Uterus (tissue), 4 donors: Measurements from ENCODE around the gene TMEM200B. TPM values are rescaled to one million over a fixed set of nuclear protein-coding genes. Genes with fewer than 3 reads are reported as not detected.
"Not testable (repeated sequence)": the region's sequence is repeated elsewhere in the genome, so short reads cannot be mapped to it uniquely, and the experiment has no call there.

Experiments used
- DNase-seq, 2 donors: peaks; one replicate each; pipeline ENCODE4 v3.0.0-alpha.2; 2019 to 2020
- H3K27ac ChIP-seq, 2 donors: fragments of 200-600 bp; sonication (generic); 1 replicate in 1 of 2; 2 replicates in 1 of 2; pipeline ENCODE4 v1.5.1; 2016 to 2018
- H3K27me3 ChIP-seq, 2 donors: fragments of 200-600 bp; sonication (generic); one replicate each; pipeline ENCODE4 v1.5.1; 2018 to 2019; ENCODE audit warnings: control low read depth in 1 of 2
- H3K36me3 ChIP-seq, 2 donors: fragments of 200-600 bp; sonication (generic); one replicate each; pipeline ENCODE4 v1.5.1; 2019; ENCODE audit warnings: control low read depth in 1 of 2
- H3K4me1 ChIP-seq, 2 donors: fragments of 200-600 bp; sonication (generic); one replicate each; pipeline ENCODE4 v1.5.1; 2018 to 2019; ENCODE audit warnings: control low read depth in 1 of 2
- H3K4me3 ChIP-seq, 2 donors: fragments of 200-600 bp; sonication (generic); 1 replicate in 1 of 2; 2 replicates in 1 of 2; pipeline ENCODE4 v1.5.1; 2018 to 2019; ENCODE audit warnings: mild to moderate bottlenecking in 1 of 2
- H3K9me3 ChIP-seq, 2 donors: fragments of 200-600 bp; sonication (generic); one replicate each; pipeline ENCODE4 v1.5.1; 2019; ENCODE audit warnings: control low read depth in 1 of 2
- CTCF ChIP-seq, 4 experiments: fragments of 200-600 bp in 2 of 4; fragments of 450-650 bp in 2 of 4; sonication (generic) in 2 of 4; IDR thresholded peaks; one replicate each; pipeline ENCODE4 v1.5.1; 2016 to 2019; ENCODE audit warnings: antibody characterized with exemption in 4 of 4, mild to moderate bottlenecking in 2 of 4, moderate library complexity in 1 of 4
- POLR2A ChIP-seq, 2 donors: fragments of 450-650 bp; IDR thresholded peaks; one replicate each; pipeline ENCODE4 v1.6.1; 2016; ENCODE audit warnings: antibody characterized with exemption in 2 of 2, mild to moderate bottlenecking in 1 of 2, moderate library complexity in 1 of 2
- intact Hi-C: fragments of 100-400 bp; cut with DNase I; formaldehyde crosslinking; loops from one replicate; pipeline ENCODE4 v1.15.1; 2023; ENCODE audit warnings: low total_unique reads
- total RNA-seq, 4 donors: library from RNA; depleted of rRNA in 3 of 4; stranded (reverse); fragments of >200 nt in 3 of 4; gene quantifications; one replicate each; pipeline versions ENCODE4 v1.1.0 to v1.2.4, GENCODE V29; 2014 to 2023
- donor health status: DM: yes; HTN: yes; CAD: no.

Gene TMEM200B
- total RNA-seq, 4 donors from 2014 or later: 31.3 to 67.5 (median 41.9) TPM

- intact Hi-C loops: no loop called here
- Histone ChIP-seq H3K9me3 (no peaks in the 10 kb centered on the region), H3K36me3 (no peaks in the 10 kb centered on the region), H3K4me3 (no peak overlapping the region), H3K4me1 (no peaks in the 10 kb centered on the region), H3K27ac (no peak overlapping the region), H3K27me3 (no peaks in the 10 kb centered on the region)
- no peak for DNase-seq
- TF ChIP-seq POLR2A (IDR thresholded peaks at IDR 0.05) (no peak), CTCF (IDR thresholded peaks at IDR 0.05) (no peak)
Observed at GRCh38 chr1:29134695-29135028, 11.0 kb upstream of the TMEM200B start.

DNA sequence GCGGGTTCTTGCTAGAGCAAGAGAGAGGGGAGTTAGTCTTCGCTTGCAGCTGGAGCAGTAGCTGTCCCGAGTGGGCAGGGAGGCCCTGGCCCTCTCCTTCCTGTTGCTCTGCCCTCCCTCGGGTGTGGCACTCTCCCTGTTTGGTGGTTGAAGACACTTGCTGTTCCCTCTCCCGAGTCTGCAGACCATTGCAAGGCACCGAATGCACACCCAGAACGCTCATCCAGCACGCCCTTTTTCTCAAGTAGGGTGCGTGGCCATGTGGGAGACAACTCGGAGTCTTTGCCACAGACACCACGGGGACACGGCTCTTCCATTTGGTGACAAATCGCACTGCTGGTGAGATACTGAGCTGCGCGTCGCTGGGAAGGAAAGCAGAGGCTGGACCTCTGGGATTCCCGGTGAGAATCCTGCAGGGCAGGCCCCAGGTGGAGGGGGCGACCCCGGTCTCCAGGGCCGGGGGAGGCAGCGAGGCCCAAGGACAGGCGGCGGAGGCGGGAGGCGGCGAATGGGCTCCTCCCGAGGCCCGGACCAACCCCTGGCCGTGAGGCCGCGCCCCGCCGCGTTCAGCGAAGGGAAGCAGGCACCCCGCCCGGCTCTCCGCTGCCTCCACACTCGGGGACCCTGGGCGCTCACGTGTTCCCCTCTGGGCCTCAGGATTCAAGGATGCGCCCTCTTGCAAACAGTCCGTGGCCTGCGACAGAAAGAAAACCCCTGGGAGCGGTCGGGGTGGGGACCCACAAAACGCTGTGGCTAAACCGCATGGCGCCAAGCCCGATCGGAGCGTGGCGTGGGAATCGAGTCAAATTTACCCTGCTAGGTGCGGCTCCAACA is 10.4 kb upstream of the TMEM200B start:
- TF ChIP-seq CTCF (IDR thresholded peaks at IDR 0.05) (no peak), POLR2A (IDR thresholded peaks at IDR 0.05) (no peak)
- intact Hi-C loops: no loop called here
- H3K4me3 ChIP-seq: no peak overlapping the region
- H3K4me1 ChIP-seq: no peaks in the 10 kb centered on the region
- H3K27me3 ChIP-seq: no peaks in the 10 kb centered on the region
- H3K27ac ChIP-seq: no peak overlapping the region
- H3K36me3 ChIP-seq: no peaks in the 10 kb centered on the region
- no peak for DNase-seq
- no peaks in the 10 kb centered on the region for H3K9me3 ChIP-seq

DNA sequence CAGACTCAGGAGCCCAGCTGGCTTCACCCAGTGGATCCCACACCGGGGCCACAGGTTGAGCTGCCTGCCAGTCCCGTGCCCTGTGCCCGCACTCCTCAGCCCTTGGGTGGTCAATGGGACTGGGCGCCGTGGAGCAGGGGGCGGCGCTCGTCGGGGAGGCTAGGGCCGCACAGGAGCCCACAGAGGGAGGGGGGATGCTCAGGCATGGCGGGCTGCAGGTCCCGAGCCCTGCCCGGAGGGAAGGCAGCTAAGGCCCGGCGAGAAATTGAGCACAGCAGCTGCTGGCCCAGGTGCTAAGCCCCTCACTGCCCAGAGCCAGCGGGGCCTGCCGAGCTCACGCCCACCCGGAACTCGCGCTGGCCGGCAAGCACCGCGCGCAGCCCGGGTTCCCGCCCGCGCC is 7.4 kb upstream of the TMEM200B start:
- H3K9me3 ChIP-seq, H3K4me3 ChIP-seq, intact Hi-C loops, H3K36me3 ChIP-seq, H3K27ac ChIP-seq, DNase-seq, H3K27me3 ChIP-seq, H3K4me1 ChIP-seq: not testable (repeated sequence)

DNA sequence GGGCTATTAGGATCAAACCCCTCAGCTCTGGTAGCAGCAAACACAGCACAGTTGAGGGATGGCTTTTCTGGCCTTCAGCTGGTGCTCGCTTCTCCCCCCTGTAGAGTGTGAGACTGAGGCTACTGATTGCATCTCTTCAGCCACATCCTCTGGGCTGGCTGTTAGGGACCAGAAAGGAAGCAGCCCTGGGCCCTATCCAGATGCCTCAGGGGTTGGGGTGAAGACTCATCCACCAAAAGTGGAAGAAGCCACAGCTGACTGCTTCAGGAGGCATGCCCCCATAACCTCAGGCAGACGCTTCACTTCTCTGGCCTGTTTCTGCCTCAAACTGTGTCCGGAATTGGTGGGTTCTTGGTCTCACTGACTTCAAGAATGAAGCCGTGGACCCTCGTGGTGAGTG is 6.2 kb upstream of the TMEM200B start:
- Histone ChIP-seq H3K27me3 (no peaks in the 10 kb centered on the region), H3K4me3 (no peak overlapping the region), H3K36me3 (no peaks in the 10 kb centered on the region), H3K4me1 (no peaks in the 10 kb centered on the region), H3K27ac (no peak overlapping the region), H3K9me3 (no peaks in the 10 kb centered on the region)
- TF ChIP-seq POLR2A (IDR thresholded peaks at IDR 0.05): no peak
- TF ChIP-seq CTCF (IDR thresholded peaks at IDR 0.05): no peak
- intact Hi-C loops: loop anchor here (10.0 kb wide), 1 partner anchor 55 kb away; the partner anchor contains the start of gene SRSF4
- DNase-seq: no peak

GRCh38 chr1:29128739-29129138 is 5.0 kb upstream of the TMEM200B start:
- Histone ChIP-seq H3K4me3 (no peak overlapping the region), H3K4me1 (no peaks in the 10 kb centered on the region), H3K36me3 (no peaks in the 10 kb centered on the region), H3K27me3 (no peaks in the 10 kb centered on the region), H3K9me3 (no peaks in the 10 kb centered on the region), H3K27ac (no peak overlapping the region)
- DNase-seq: no peak
- no peak for TF ChIP-seq CTCF (IDR thresholded peaks at IDR 0.05)
- no peak for TF ChIP-seq POLR2A (IDR thresholded peaks at IDR 0.05)
- intact Hi-C loops: loop anchor here (10.0 kb wide), 1 partner anchor 56 kb away; the partner anchor contains the start of gene SRSF4
